WTC11 (cell line): ENCODE data around the gene ATP5IF1.

Experiments used
- CTCF ChIP-seq: fragments of 200-600 bp; IDR thresholded peaks from 2 replicates; pipeline ENCODE4 v1.8.0; 2022; ENCODE audit warnings: antibody characterized with exemption
- E2F5 ChIP-seq: sonication (generic); formaldehyde crosslinking; IDR thresholded peaks from 2 replicates; pipeline ENCODE4 v1.8.1; 2022; ENCODE audit warnings: mild to moderate bottlenecking, moderate library complexity, missing genetic modification reagents
- JUN ChIP-seq: sonication (generic); formaldehyde crosslinking; IDR thresholded peaks from 2 replicates; pipeline ENCODE4 v1.8.0; 2023; ENCODE audit warnings: mild to moderate bottlenecking, missing genetic modification reagents
- TP53 ChIP-seq: sonication (generic); formaldehyde crosslinking; IDR thresholded peaks from 2 replicates; pipeline ENCODE4 v1.8.1; 2023; ENCODE audit warnings: mild to moderate bottlenecking, missing genetic modification reagents

GRCh38 chr1:28196330-28196729, 39.6 kb upstream of the ATP5IF1 start:
- TF ChIP-seq CTCF: no peak
- no peak for TF ChIP-seq E2F5 (CRISPR knock-in tag)
- TF ChIP-seq JUN (CRISPR knock-in tag): no peak
- no peak for TF ChIP-seq TP53
